Activated CD4-positive, alpha-beta memory T cell treated with anti-CD3 and anti-CD28 coated beads for 36 hours (primary cell): ENCODE results near the gene PDE4D. TPM values are rescaled to one million over a fixed set of nuclear protein-coding genes. Genes with fewer than 3 reads are reported as not detected.
"Not testable (repeated sequence)": the region's sequence is repeated elsewhere in the genome, so short reads cannot be mapped to it uniquely, and the experiment has no call there.

ENCODE experiments used
- CTCF ChIA-PET: fragments of 350-600 bp; sonication (Branson Sonifier 250); formaldehyde crosslinking; loops from one replicate; lab custom pipeline; 2021; ENCODE audit warnings: antibody characterized with exemption, inconsistent platforms; lab: Charles Lee
- POLR2A ChIA-PET: fragments of 350-600 bp; sonication (Branson Sonifier 250); formaldehyde crosslinking; loops from one replicate; lab custom pipeline; 2021; ENCODE audit warnings: antibody characterized with exemption; lab: Charles Lee
- DNase-seq: peaks from one replicate; pipeline ENCODE4 v3.0.0-alpha.2; 2020
- H3K27ac Mint-ChIP-seq: one replicate; pipeline ENCODE4 v1.8.0; 2021; ENCODE audit warnings: mixed read lengths
- H3K27me3 Mint-ChIP-seq: one replicate; pipeline ENCODE4 v1.8.0; 2021; ENCODE audit warnings: mixed read lengths
- H3K36me3 Mint-ChIP-seq: one replicate; pipeline ENCODE4 v1.8.0; 2021; ENCODE audit warnings: mixed read lengths
- H3K4me1 Mint-ChIP-seq: one replicate; pipeline ENCODE4 v1.8.0; 2021; ENCODE audit warnings: low read depth, mixed read lengths
- H3K4me3 Mint-ChIP-seq: one replicate; pipeline ENCODE4 v1.8.0; 2021; ENCODE audit warnings: mild to moderate bottlenecking, mixed read lengths
- H3K9me3 Mint-ChIP-seq: one replicate; pipeline ENCODE4 v1.8.0; 2021; ENCODE audit warnings: mixed read lengths
- intact Hi-C: fragments of 100-400 bp; cut with micrococcal nuclease; formaldehyde crosslinking; loops from one replicate; pipeline ENCODE4 v1.15.1; 2023
- total RNA-seq, 2 experiments: library from RNA; stranded (reverse); gene quantifications; one replicate each; pipeline ENCODE4 v1.2.3, GENCODE V29; 2021

The PDE4D gene
- total RNA-seq, 2 experiments from 2014 or later = 49.3 to 50.8 TPM

- intact Hi-C loops, H3K27ac Mint-ChIP-seq, H3K36me3 Mint-ChIP-seq, H3K4me3 Mint-ChIP-seq, H3K9me3 Mint-ChIP-seq, H3K4me1 Mint-ChIP-seq, POLR2A ChIA-PET, CTCF ChIA-PET, H3K27me3 Mint-ChIP-seq, DNase-seq: not testable (repeated sequence)
Observed at GRCh38 chr5:59463618-59464166, 429.8 kb downstream of the PDE4D start.

DNA sequence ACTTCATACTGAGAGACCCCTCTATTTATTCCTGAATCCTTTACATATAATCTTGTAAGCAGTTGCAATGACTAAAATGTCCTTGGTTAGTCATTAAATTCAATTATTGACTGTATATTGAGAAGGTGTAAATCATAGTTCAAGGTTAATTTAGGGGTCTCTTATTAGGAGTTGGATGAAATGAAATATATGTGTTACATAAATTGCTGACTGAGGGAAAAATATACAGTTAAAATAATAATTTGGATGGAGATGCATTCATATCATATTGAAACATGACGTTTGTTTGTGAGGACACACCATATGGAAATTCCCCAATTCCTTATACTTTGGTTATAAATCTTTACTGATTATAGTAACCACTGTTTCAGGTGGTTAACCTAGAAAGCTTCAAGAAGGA is 430.6 kb downstream of the PDE4D start:
- Mint-ChIP-seq H3K36me3 (no peaks in the 10 kb centered on the region), H3K4me1 (no peaks in the 10 kb centered on the region), H3K27me3 (no peaks in the 10 kb centered on the region), H3K4me3 (no peak overlapping the region), H3K27ac (no peak overlapping the region), H3K9me3 (no peaks in the 10 kb centered on the region)
- no peak for DNase-seq
- intact Hi-C loops = no loop called here
- ChIA-PET CTCF (no interaction called here), POLR2A (no interaction called here)

GRCh38 chr5:59460368-59461153 is 433.0 kb downstream of the PDE4D start:
- Mint-ChIP-seq H3K9me3 (no peaks in the 10 kb centered on the region), H3K4me3 (no peak overlapping the region), H3K27ac (no peak overlapping the region), H3K4me1 (no peaks in the 10 kb centered on the region), H3K27me3 (peaks cover 1% of the 10 kb centered on the region), H3K36me3 (no peaks in the 10 kb centered on the region)
- DNase-seq = no peak
- POLR2A ChIA-PET = no interaction called here
- intact Hi-C loops = no loop called here
- CTCF ChIA-PET = no interaction called here

GRCh38 chr5:59458966-59459729 is 434.4 kb downstream of the PDE4D start:
- DNase-seq = no peak
- Mint-ChIP-seq H3K27ac (no peak overlapping the region), H3K36me3 (no peaks in the 10 kb centered on the region), H3K4me3 (no peak overlapping the region), H3K9me3 (no peaks in the 10 kb centered on the region), H3K4me1 (no peaks in the 10 kb centered on the region), H3K27me3 (peaks cover 1% of the 10 kb centered on the region)
- intact Hi-C loops = no loop called here
- ChIA-PET POLR2A (no interaction called here), CTCF (no interaction called here)

- no peak for DNase-seq
- H3K27me3 Mint-ChIP-seq = peaks cover 1% of the 10 kb centered on the region
- H3K36me3 Mint-ChIP-seq = no peaks in the 10 kb centered on the region
- no peak overlapping the region for H3K27ac Mint-ChIP-seq
- no peaks in the 10 kb centered on the region for H3K4me1 Mint-ChIP-seq
- intact Hi-C loops = no loop called here
- H3K4me3 Mint-ChIP-seq = no peak overlapping the region
- CTCF ChIA-PET = no interaction called here
- POLR2A ChIA-PET = no interaction called here
- no peaks in the 10 kb centered on the region for H3K9me3 Mint-ChIP-seq
Observed at GRCh38 chr5:59458321-59458720, 435.2 kb downstream of the PDE4D start.

DNA sequence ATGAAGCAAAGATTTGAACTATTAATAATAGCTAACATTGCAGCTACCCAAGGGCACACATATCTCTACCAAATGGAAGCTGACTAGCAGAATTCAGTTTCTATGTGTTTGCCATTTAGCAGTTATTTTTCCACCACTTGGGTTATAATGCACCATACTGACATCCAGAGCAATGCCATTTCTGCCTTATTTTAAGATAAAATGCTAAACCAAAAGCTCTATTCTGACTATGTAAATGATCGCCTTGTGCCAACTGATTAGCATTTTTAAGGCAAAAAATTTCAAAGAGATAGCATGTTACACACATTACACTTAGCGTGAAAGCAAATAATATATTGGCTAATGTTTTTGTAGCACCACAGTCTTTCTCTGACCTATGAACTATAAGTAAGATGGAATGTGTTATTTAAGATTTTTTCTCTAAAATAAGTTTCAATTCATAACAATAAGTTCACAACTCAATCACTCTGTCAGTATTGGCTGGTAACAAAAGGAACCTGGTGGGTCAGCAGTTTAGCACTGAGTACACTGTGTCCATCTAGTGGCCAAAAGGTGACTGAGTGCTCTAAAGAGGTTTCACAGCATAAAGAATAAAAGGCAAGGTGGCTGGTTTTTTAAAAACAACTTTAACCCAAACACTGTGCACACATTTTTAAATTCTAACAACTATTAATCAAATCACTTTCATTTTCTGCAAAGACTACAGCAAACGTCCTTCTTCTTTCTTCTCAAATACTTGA is 443.5 kb downstream of the PDE4D start:
- H3K27ac Mint-ChIP-seq = no peak overlapping the region
- CTCF ChIA-PET = no interaction called here

DNA sequence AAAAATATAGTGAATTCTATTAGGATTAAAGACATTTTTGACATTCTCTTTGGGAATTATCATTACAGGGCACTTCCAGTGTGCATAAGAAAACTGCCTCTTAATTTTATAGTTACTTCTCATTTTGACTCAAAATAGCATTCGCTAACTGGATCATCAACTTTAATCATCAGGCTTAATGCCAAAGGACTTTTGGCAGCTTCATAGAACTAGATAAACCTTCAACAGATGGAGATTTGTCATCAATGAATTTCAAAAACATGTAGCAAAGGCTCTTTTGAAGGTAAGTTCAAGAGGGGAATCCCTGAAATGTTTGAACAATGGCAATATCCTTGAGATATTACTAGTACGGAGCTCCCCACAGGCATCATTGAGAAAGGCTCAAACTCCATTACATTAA is 447.2 kb downstream of the PDE4D start:
- intact Hi-C loops = no loop called here
- no peak for DNase-seq
- Mint-ChIP-seq H3K9me3 (no peaks in the 10 kb centered on the region), H3K27ac (no peak overlapping the region), H3K36me3 (no peaks in the 10 kb centered on the region), H3K4me1 (no peaks in the 10 kb centered on the region), H3K4me3 (no peak overlapping the region), H3K27me3 (peaks cover 5% of the 10 kb centered on the region)
- CTCF ChIA-PET = no interaction called here
- POLR2A ChIA-PET = no interaction called here

More for the DNA sequence above, 443.5 kb downstream of the PDE4D start:
- Mint-ChIP-seq H3K36me3 (no peaks in the 10 kb centered on the region), H3K9me3 (no peaks in the 10 kb centered on the region), H3K4me1 (no peaks in the 10 kb centered on the region), H3K4me3 (no peak overlapping the region), H3K27me3 (no peaks in the 10 kb centered on the region)
- DNase-seq = no peak
- intact Hi-C loops = no loop called here
- POLR2A ChIA-PET = no interaction called here

DNA sequence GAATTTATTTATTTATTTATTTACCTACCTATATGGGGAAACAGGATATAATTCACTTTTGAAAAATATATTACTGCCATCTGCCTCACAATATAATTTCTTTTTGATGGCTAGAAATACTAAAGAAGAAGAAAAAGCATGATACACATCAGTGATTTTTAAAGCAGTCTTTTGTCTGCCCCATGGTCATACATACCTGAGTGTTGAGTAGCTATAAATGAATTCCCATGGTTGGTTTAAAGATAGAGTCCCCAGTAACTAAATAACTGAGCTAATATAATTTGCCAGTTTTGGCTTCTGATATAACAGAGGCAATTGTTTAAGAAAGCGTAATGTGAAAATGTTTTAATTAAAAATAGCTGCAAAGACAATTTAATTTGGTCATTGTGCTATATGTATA is 447.8 kb downstream of the PDE4D start:
- H3K36me3 Mint-ChIP-seq = no peaks in the 10 kb centered on the region
- H3K4me1 Mint-ChIP-seq = no peaks in the 10 kb centered on the region
- POLR2A ChIA-PET = no interaction called here
- no peaks in the 10 kb centered on the region for H3K9me3 Mint-ChIP-seq
- no peak overlapping the region for H3K27ac Mint-ChIP-seq
- intact Hi-C loops = no loop called here
- CTCF ChIA-PET = no interaction called here
- H3K27me3 Mint-ChIP-seq = peaks cover 5% of the 10 kb centered on the region
- H3K4me3 Mint-ChIP-seq = no peak overlapping the region
- DNase-seq = no peak

DNA sequence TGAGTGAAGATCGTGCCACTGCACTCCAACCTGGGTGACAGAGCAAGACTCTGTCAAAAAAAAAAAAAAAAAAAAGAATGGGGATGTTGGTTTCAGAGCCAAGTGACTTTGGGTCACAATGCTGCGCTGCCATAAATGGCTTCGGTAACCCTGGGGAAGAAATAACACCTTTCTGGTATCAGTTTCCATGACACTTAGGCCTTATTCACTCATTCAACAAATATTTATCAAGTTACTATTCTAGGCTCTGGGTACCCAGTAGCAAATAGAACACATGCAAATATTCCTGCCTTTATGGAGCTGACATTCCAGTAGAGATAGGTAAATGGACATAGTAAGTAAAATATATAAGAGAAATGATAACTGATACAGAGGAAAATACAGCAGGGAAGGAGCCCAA is 454.2 kb downstream of the PDE4D start:
- intact Hi-C loops = no loop called here
- ChIA-PET CTCF (no interaction called here), POLR2A (no interaction called here)
- no peak for DNase-seq
- Mint-ChIP-seq H3K27ac (no peak overlapping the region), H3K9me3 (no peaks in the 10 kb centered on the region), H3K27me3 (peaks cover 5% of the 10 kb centered on the region), H3K36me3 (no peaks in the 10 kb centered on the region), H3K4me1 (no peaks in the 10 kb centered on the region), H3K4me3 (no peak overlapping the region)

DNA sequence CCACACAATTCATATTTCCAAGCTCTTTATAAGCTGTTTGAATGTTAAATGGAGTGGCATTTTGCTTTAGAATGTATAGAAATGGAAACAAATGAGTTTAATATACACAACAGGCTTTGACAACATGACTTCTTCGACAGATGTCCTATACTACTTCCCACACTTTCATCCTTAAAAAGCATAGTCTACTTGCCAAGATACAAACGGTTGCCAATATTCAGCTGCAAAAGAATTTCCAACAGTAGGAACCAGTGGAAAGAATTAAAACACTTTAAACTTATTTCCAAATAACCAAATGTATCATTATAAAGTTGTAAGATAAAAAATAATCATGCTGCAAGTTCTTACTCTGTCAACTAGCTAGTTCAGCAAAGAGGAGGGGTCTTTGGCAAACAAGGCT is 456.4 kb downstream of the PDE4D start:
- Mint-ChIP-seq H3K4me1 (no peaks in the 10 kb centered on the region), H3K27ac (no peak overlapping the region), H3K36me3 (no peaks in the 10 kb centered on the region), H3K27me3 (peaks cover 2% of the 10 kb centered on the region), H3K9me3 (no peaks in the 10 kb centered on the region), H3K4me3 (no peak overlapping the region)
- intact Hi-C loops = no loop called here
- POLR2A ChIA-PET = no interaction called here
- DNase-seq = no peak
- CTCF ChIA-PET = no interaction called here

DNA sequence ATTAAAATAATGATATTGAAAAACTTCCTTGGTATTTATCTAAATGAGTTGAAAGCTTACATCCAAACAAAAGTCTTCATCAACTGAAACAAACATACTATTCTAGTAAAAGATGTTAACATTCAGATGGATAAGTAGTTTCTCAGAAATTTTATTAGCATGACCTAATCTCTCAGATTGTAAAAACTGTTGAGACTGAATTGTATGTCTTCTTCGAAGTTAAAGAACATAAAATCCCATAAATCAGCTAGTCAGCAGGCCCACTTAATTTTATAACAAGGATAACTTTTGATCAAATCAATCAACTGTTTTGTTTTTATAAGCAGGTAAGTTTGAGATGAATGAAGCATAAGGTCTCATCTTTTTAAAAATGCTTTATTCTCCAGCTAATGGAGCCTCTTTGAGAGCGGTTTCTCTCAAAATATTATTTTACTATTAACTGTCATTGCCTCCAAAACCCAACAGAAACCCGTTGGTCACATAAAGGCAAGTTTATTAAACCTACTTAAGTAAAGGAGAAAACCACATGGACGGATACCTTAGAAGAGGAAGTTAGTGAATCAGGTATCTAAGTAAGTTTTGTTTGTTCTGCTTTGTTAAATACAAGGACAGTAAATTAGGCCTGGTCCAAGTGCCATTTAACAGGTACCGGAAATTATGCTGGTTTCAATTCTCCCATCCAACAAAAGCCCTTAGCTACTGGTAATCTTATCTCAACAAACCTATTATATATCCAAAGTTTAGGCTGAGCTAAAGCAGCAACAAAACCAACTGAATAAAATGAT is 457.0 kb downstream of the PDE4D start:
- Mint-ChIP-seq H3K4me3 (no peak overlapping the region), H3K9me3 (no peaks in the 10 kb centered on the region), H3K4me1 (no peaks in the 10 kb centered on the region), H3K27me3 (peaks cover 2% of the 10 kb centered on the region), H3K36me3 (no peaks in the 10 kb centered on the region), H3K27ac (no peak overlapping the region)
- intact Hi-C loops = no loop called here
- DNase-seq = no peak
- CTCF ChIA-PET = no interaction called here
- POLR2A ChIA-PET = no interaction called here
